Activated naive CD4-positive, alpha-beta T cell treated with anti-CD3 and anti-CD28 coated beads, Interleukin-2, amount 50 U/mL, for 24 hours (primary cell): ENCODE data around the gene DACH2.

ENCODE experiments used
- H3K27ac Mint-ChIP-seq: one replicate; pipeline ENCODE4 v1.8.0; 2021; ENCODE audit warnings: mild to moderate bottlenecking, mixed read lengths
- H3K27me3 Mint-ChIP-seq: one replicate; pipeline ENCODE4 v1.8.0; 2021; ENCODE audit warnings: mixed read lengths
- H3K36me3 Mint-ChIP-seq: one replicate; pipeline ENCODE4 v1.8.0; 2021; ENCODE audit warnings: mixed read lengths
- H3K4me1 Mint-ChIP-seq: one replicate; pipeline ENCODE4 v1.8.0; 2021; ENCODE audit warnings: mixed read lengths
- H3K4me3 Mint-ChIP-seq: one replicate; pipeline ENCODE4 v1.8.0; 2021; ENCODE audit warnings: mild to moderate bottlenecking, mixed read lengths
- H3K9me3 Mint-ChIP-seq: one replicate; pipeline ENCODE4 v1.8.0; 2021; ENCODE audit warnings: mixed read lengths

DACH2 gene

GRCh38 chrX:86195343-86195742, 47.1 kb downstream of the DACH2 start:
- no peak overlapping the region for H3K4me3 Mint-ChIP-seq
- no peaks in the 10 kb centered on the region for H3K36me3 Mint-ChIP-seq
- no peaks in the 10 kb centered on the region for H3K4me1 Mint-ChIP-seq
- H3K9me3 Mint-ChIP-seq: no peaks in the 10 kb centered on the region
- no peaks in the 10 kb centered on the region for H3K27me3 Mint-ChIP-seq
- H3K27ac Mint-ChIP-seq: no peak overlapping the region

- Mint-ChIP-seq H3K36me3 (no peaks in the 10 kb centered on the region), H3K27ac (no peak overlapping the region), H3K4me3 (no peak overlapping the region), H3K4me1 (no peaks in the 10 kb centered on the region), H3K9me3 (no peaks in the 10 kb centered on the region), H3K27me3 (no peaks in the 10 kb centered on the region)
Observed at GRCh38 chrX:86197815-86198214, 49.6 kb downstream of the DACH2 start.

DNA sequence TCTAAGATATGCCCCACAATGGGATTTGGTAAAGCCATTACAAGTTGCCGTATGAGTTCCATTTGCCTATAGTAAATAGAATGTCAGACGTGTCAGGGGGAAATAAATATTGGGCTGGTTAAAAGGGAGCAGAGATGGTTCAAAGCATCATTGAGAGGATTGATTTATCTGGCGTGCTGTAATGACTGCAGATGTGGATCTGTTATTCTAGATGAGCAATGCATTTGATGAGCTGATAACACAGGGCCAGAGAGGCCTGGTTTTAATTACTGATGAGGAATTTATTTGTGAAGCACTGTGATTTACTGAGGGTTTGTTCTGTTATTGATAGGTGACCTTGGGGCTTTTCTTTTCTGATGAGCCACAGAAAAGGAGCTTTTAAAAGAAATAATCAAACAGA, 62.5 kb downstream of the DACH2 start:
- Mint-ChIP-seq H3K27me3 (no peaks in the 10 kb centered on the region), H3K9me3 (no peaks in the 10 kb centered on the region), H3K4me1 (no peaks in the 10 kb centered on the region), H3K27ac (no peak overlapping the region), H3K4me3 (no peak overlapping the region), H3K36me3 (no peaks in the 10 kb centered on the region)

DNA sequence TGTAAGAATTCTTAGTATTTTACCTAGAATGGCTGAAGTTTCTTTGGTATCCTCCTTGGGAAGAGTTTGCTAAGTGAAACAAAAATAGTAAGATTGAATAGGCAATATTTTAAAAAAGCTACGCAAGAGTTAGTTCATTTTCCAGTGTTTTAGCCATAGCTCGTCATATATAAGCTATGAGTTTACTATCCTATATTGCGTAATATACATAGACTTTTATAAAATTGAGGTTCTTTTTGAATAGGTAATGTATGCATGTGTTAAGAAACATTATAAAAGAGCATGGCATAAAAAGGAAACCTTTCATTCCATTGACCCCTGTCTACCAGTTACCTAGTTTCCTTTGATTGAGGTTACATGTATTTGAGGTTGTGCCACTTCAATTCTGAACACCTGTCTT, 67.0 kb downstream of the DACH2 start:
- Mint-ChIP-seq H3K4me3 (no peak overlapping the region), H3K4me1 (no peaks in the 10 kb centered on the region)

GRCh38 chrX:86237482-86237881, 89.2 kb downstream of the DACH2 start:
- Mint-ChIP-seq H3K27ac (no peak overlapping the region), H3K9me3 (peaks cover 5% of the 10 kb centered on the region), H3K36me3 (no peaks in the 10 kb centered on the region), H3K4me3 (no peak overlapping the region), H3K4me1 (no peaks in the 10 kb centered on the region), H3K27me3 (no peaks in the 10 kb centered on the region)

More for the DNA sequence above, 67.0 kb downstream of the DACH2 start:
- no peak overlapping the region for H3K27ac Mint-ChIP-seq
- no peaks in the 10 kb centered on the region for H3K36me3 Mint-ChIP-seq
- no peaks in the 10 kb centered on the region for H3K27me3 Mint-ChIP-seq
- no peaks in the 10 kb centered on the region for H3K9me3 Mint-ChIP-seq

GRCh38 chrX:86241547-86241946, 93.3 kb downstream of the DACH2 start:
- Mint-ChIP-seq H3K27me3 (no peaks in the 10 kb centered on the region), H3K27ac (no peak overlapping the region), H3K36me3 (no peaks in the 10 kb centered on the region), H3K9me3 (peaks cover 5% of the 10 kb centered on the region), H3K4me3 (no peak overlapping the region), H3K4me1 (no peaks in the 10 kb centered on the region)

DNA sequence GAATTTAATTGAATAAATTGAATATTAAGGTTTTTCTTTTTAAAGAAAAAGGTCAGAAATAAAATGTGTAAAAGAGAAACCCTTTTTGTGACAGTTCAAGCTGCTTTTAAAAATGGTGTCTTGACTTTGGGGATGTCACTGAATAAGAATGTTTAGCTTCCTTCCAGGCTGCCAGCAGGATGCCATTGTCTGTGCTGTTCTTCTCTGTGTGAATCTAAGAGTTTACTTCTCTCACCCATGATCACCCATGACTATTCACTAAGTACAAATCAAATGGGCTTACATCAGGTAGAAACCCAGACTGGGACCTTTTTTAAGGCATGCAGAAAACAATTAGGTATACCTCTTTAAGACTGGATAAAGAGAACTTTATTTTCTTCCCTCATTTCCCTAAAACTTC, 115.3 kb downstream of the DACH2 start:
- no peaks in the 10 kb centered on the region for H3K27me3 Mint-ChIP-seq
- no peak overlapping the region for H3K4me3 Mint-ChIP-seq
- H3K36me3 Mint-ChIP-seq: no peaks in the 10 kb centered on the region
- no peak overlapping the region for H3K27ac Mint-ChIP-seq
- no peaks in the 10 kb centered on the region for H3K9me3 Mint-ChIP-seq
- no peaks in the 10 kb centered on the region for H3K4me1 Mint-ChIP-seq

GRCh38 chrX:86295293-86295692, 147.0 kb downstream of the DACH2 start:
- Mint-ChIP-seq H3K9me3 (no peaks in the 10 kb centered on the region), H3K27me3 (no peaks in the 10 kb centered on the region), H3K4me1 (no peaks in the 10 kb centered on the region), H3K4me3 (no peak overlapping the region), H3K36me3 (no peaks in the 10 kb centered on the region), H3K27ac (no peak overlapping the region)

- H3K9me3 Mint-ChIP-seq: no peaks in the 10 kb centered on the region
- H3K36me3 Mint-ChIP-seq: no peaks in the 10 kb centered on the region
- no peaks in the 10 kb centered on the region for H3K27me3 Mint-ChIP-seq
- no peak overlapping the region for H3K4me3 Mint-ChIP-seq
- H3K4me1 Mint-ChIP-seq: no peaks in the 10 kb centered on the region
- H3K27ac Mint-ChIP-seq: no peak overlapping the region
Observed at GRCh38 chrX:86322913-86323312, 174.7 kb downstream of the DACH2 start.

- H3K4me1 Mint-ChIP-seq: no peaks in the 10 kb centered on the region
Observed at GRCh38 chrX:86329174-86329573, 180.9 kb downstream of the DACH2 start.

DNA sequence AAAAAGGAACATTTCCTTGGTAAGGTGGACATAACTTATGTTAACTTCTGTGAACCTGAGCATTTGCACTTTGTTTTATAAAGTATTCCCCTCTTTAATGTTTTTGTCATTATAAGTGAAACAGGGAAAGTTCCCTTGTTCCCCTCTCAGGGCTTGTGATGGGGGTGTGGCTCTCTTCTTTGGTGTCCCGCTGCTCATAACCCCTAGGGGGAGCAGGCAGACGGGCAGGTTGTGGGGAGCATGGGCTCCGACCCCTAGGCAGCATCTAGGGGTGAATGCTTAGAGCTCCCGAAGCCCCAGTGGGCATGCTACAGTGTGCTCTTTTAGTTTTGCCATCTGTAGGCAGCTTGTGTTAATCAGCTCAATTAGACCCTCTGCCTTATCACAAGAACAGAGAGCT, 200.4 kb downstream of the DACH2 start:
- no peak overlapping the region for H3K4me3 Mint-ChIP-seq

More at GRCh38 chrX:86329174-86329573, 180.9 kb downstream of the DACH2 start:
- Mint-ChIP-seq H3K9me3 (peaks cover 6% of the 10 kb centered on the region), H3K27me3 (no peaks in the 10 kb centered on the region), H3K27ac (no peak overlapping the region), H3K4me3 (no peak overlapping the region), H3K36me3 (no peaks in the 10 kb centered on the region)

DNA sequence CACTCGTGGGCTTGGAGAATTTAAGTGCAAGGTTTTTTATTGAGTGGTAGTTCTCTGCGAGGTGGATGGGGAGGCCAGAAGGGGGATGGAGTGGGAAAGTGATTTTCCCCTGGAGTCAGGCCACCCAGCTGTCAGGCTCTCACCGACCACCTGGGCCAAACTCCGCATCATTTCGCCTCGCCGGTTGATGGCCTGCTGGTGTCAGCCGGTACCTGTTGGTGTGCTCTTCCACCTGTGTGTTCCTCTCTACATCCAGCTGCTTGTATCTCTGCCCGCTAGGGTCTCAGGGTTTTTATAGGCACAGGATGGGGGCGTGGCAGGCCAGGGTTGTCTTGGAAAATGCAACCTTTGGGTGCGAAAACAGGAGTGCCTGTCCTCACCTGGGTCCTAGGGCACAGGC, 200.9 kb downstream of the DACH2 start:
- H3K9me3 Mint-ChIP-seq: no peaks in the 10 kb centered on the region
- no peaks in the 10 kb centered on the region for H3K4me1 Mint-ChIP-seq
- H3K27me3 Mint-ChIP-seq: no peaks in the 10 kb centered on the region
- no peak overlapping the region for H3K27ac Mint-ChIP-seq
- H3K4me3 Mint-ChIP-seq: no peak overlapping the region
- no peaks in the 10 kb centered on the region for H3K36me3 Mint-ChIP-seq

More for the DNA sequence above, 200.4 kb downstream of the DACH2 start:
- Mint-ChIP-seq H3K9me3 (no peaks in the 10 kb centered on the region), H3K27me3 (no peaks in the 10 kb centered on the region), H3K27ac (no peak overlapping the region), H3K36me3 (no peaks in the 10 kb centered on the region), H3K4me1 (no peaks in the 10 kb centered on the region)

GRCh38 chrX:86369847-86370630, 221.8 kb downstream of the DACH2 start:
- no peaks in the 10 kb centered on the region for H3K36me3 Mint-ChIP-seq
- no peaks in the 10 kb centered on the region for H3K4me1 Mint-ChIP-seq
- no peaks in the 10 kb centered on the region for H3K9me3 Mint-ChIP-seq
- no peak overlapping the region for H3K27ac Mint-ChIP-seq
- no peaks in the 10 kb centered on the region for H3K27me3 Mint-ChIP-seq
- no peak overlapping the region for H3K4me3 Mint-ChIP-seq

GRCh38 chrX:86370927-86371326, 222.7 kb downstream of the DACH2 start:
- Mint-ChIP-seq H3K4me3 (no peak overlapping the region), H3K36me3 (no peaks in the 10 kb centered on the region), H3K27ac (no peak overlapping the region), H3K9me3 (no peaks in the 10 kb centered on the region), H3K27me3 (no peaks in the 10 kb centered on the region), H3K4me1 (no peaks in the 10 kb centered on the region)

- no peaks in the 10 kb centered on the region for H3K4me1 Mint-ChIP-seq
- no peaks in the 10 kb centered on the region for H3K36me3 Mint-ChIP-seq
- no peak overlapping the region for H3K4me3 Mint-ChIP-seq
- no peaks in the 10 kb centered on the region for H3K9me3 Mint-ChIP-seq
- H3K27ac Mint-ChIP-seq: no peak overlapping the region
- H3K27me3 Mint-ChIP-seq: no peaks in the 10 kb centered on the region
Observed at GRCh38 chrX:86379209-86379608, 231.0 kb downstream of the DACH2 start.

- no peaks in the 10 kb centered on the region for H3K4me1 Mint-ChIP-seq
- H3K27me3 Mint-ChIP-seq: no peaks in the 10 kb centered on the region
- no peak overlapping the region for H3K4me3 Mint-ChIP-seq
- no peak overlapping the region for H3K27ac Mint-ChIP-seq
- no peaks in the 10 kb centered on the region for H3K9me3 Mint-ChIP-seq
- no peaks in the 10 kb centered on the region for H3K36me3 Mint-ChIP-seq
Observed at GRCh38 chrX:86383681-86384540, 235.7 kb downstream of the DACH2 start.
